CD14-positive monocyte (primary cell): Measurements from ENCODE around the gene RBM44. TPM values are rescaled to one million over a fixed set of nuclear protein-coding genes. Genes with fewer than 3 reads are reported as not detected.

ENCODE experiments used
- DNase-seq, 3 donors: peaks; one replicate each; pipeline ENCODE4 v3.0.0-alpha.2; 2011 to 2022
- H2AFZ ChIP-seq: 2 replicates; pipeline ENCODE4 v1.6.0; 2012; ENCODE audit warnings: mild to moderate bottlenecking, low read depth, low read length, inconsistent platforms; ENCODE audit not compliant: insufficient read depth, poor library complexity, severe bottlenecking
- H3K27ac ChIP-seq, 2 donors: 1 replicate in 1 of 2; 2 replicates in 1 of 2; pipeline ENCODE4 v1.5.1; 2012 to 2013; ENCODE audit warnings: low read length in 2 of 2, control low read depth in 1 of 2, inconsistent platforms in 1 of 2, low read depth in 1 of 2, mild to moderate bottlenecking in 1 of 2
- H3K27me3 ChIP-seq, 2 donors: one replicate each; pipeline versions ENCODE4 v1.6.0 to v1.6.1; 2011 to 2013; ENCODE audit warnings: low read length in 2 of 2; ENCODE audit not compliant: control insufficient read depth in 2 of 2, insufficient read depth in 2 of 2
- H3K36me3 ChIP-seq, 2 donors: replicated peaks in 1 of 2; 1 replicate in 1 of 2; 2 replicates in 1 of 2; pipeline versions ENCODE4 v1.5.1 to v1.6.1; 2012 to 2013; ENCODE audit warnings: low read length in 2 of 2, control low read depth in 1 of 2, inconsistent platforms in 1 of 2, mild to moderate bottlenecking in 1 of 2; ENCODE audit not compliant: insufficient read depth in 2 of 2, control insufficient read depth in 1 of 2
- H3K4me1 ChIP-seq, 2 donors: 1 replicate in 1 of 2; 2 replicates in 1 of 2; pipeline versions ENCODE4 v1.5.1 to v1.6.1; 2012 to 2013; ENCODE audit warnings: low read length in 2 of 2, control low read depth in 1 of 2, inconsistent platforms in 1 of 2, mild to moderate bottlenecking in 1 of 2, moderate library complexity in 1 of 2; ENCODE audit not compliant: insufficient read depth in 2 of 2, control insufficient read depth in 1 of 2
- H3K4me2 ChIP-seq: replicated peaks from 2 replicates; pipeline ENCODE3; 2012; ENCODE audit warnings: low read length, moderate library complexity, mild to moderate bottlenecking; ENCODE audit not compliant: poor library complexity, severe bottlenecking; ENCODE audit errors: extremely low read depth
- H3K4me3 ChIP-seq, 3 experiments: fragments of 200-600 bp in 1 of 3; sonication (generic) in 1 of 3; replicated peaks in 1 of 3; 1 replicate in 2 of 3; 2 replicates in 1 of 3; pipeline ENCODE4 v1.5.1; 2011 to 2013; ENCODE audit warnings: low read length in 3 of 3, mild to moderate bottlenecking in 3 of 3, control low read depth in 2 of 3, low read depth in 2 of 3, inconsistent platforms in 1 of 3, moderate library complexity in 1 of 3
- H3K79me2 ChIP-seq: 2 replicates; pipeline ENCODE4 v1.6.0; 2012; ENCODE audit warnings: mild to moderate bottlenecking, control low read depth, inconsistent platforms, low read length, moderate library complexity; ENCODE audit not compliant: insufficient read depth
- H3K9ac ChIP-seq: 2 replicates; pipeline ENCODE4 v1.6.0; 2017; ENCODE audit warnings: low read length, mild to moderate bottlenecking; ENCODE audit not compliant: insufficient read depth, poor library complexity, severe bottlenecking
- H3K9me3 ChIP-seq, 2 donors: replicated peaks in 1 of 2; 1 replicate in 1 of 2; 2 replicates in 1 of 2; pipeline versions ENCODE4 v1.5.1 to v1.6.1; 2012 to 2013; ENCODE audit warnings: low read length in 2 of 2, control low read depth in 1 of 2; ENCODE audit not compliant: control insufficient read depth in 1 of 2, insufficient read depth in 1 of 2
- H4K20me1 ChIP-seq: 2 replicates; pipeline ENCODE4 v1.6.0; 2012; ENCODE audit warnings: mild to moderate bottlenecking, low read length, control low read depth, moderate library complexity; ENCODE audit not compliant: insufficient read depth
- H3K27ac Mint-ChIP-seq, 7 donors: one replicate each; pipeline ENCODE4 v1.8.0; 2020; ENCODE audit warnings: mild to moderate bottlenecking in 7 of 7, mixed read lengths in 7 of 7, moderate library complexity in 6 of 7, inconsistent platforms in 2 of 7
- H3K27me3 Mint-ChIP-seq, 3 donors: one replicate each; pipeline ENCODE4 v1.8.0; 2021 to 2022; ENCODE audit warnings: low read depth in 3 of 3, mild to moderate bottlenecking in 3 of 3, mixed read lengths in 3 of 3, moderate library complexity in 3 of 3, inconsistent platforms in 1 of 3
- H3K36me3 Mint-ChIP-seq, 2 donors: one replicate each; pipeline ENCODE4 v1.8.0; 2020; ENCODE audit warnings: mixed read lengths in 2 of 2, inconsistent platforms in 1 of 2, mild to moderate bottlenecking in 1 of 2
- H3K4me1 Mint-ChIP-seq: one replicate; pipeline ENCODE4 v1.8.0; 2020; ENCODE audit warnings: mild to moderate bottlenecking, mixed read lengths
- H3K4me3 Mint-ChIP-seq, 2 donors: one replicate each; pipeline ENCODE4 v1.8.0; 2020; ENCODE audit warnings: mild to moderate bottlenecking in 2 of 2, mixed read lengths in 2 of 2, moderate library complexity in 1 of 2
- H3K9me3 Mint-ChIP-seq, 7 donors: one replicate each; pipeline ENCODE4 v1.8.0; 2020 to 2022; ENCODE audit warnings: mixed read lengths in 7 of 7, mild to moderate bottlenecking in 6 of 7, moderate library complexity in 6 of 7, inconsistent platforms in 2 of 7
- CTCF ChIP-seq: fragments of 200-600 bp; IDR thresholded peaks from one replicate; pipeline ENCODE4 v1.8.0; 2022; ENCODE audit warnings: antibody characterized with exemption, mild to moderate bottlenecking
- WGBS: methylation state at CpG from one replicate; pipeline ENCODE4 v1.1.5; 2013; ENCODE audit warnings: missing lambda C conversion rate; ENCODE audit not compliant: insufficient coverage; 5-methylcytosine and 5-hydroxymethylcytosine counted together
- intact Hi-C, 2 donors: fragments of 100-400 bp; cut with micrococcal nuclease; formaldehyde crosslinking; loops; one replicate each; pipeline versions ENCODE4 v1.15.0 to v1.15.1; 2023
- polyA plus RNA-seq, 3 donors: library from polyadenylated mRNA; depleted of rRNA in 1 of 3; unstranded in 2 of 3; stranded (reverse) in 1 of 3; fragments of 300-500 nt in 2 of 3; fragments of >200 nt in 1 of 3; fragmentation: Illumina TruSeq in 2 of 3; gene quantifications; 1 replicate in 2 of 3; 2 replicates in 1 of 3; pipeline ENCODE4 v1.2.3, GENCODE V29; 2012 to 2021

Gene RBM44
- polyA plus RNA-seq, 3 donors, result 0.07 to 1.5 TPM; not detected in 1

GRCh38 chr2:237882510-237883481 is 84.2 kb downstream of the RBM44 start:
- Histone ChIP-seq H4K20me1 (no peaks in the 10 kb centered on the region), H3K36me3 (no peaks in the 10 kb centered on the region), H3K9ac (no peak overlapping the region), H3K4me1 (no peaks in the 10 kb centered on the region), H3K79me2 (no peaks in the 10 kb centered on the region), H3K4me3 (no peak overlapping the region), H3K27ac (no peak overlapping the region), H3K4me2 (no peak overlapping the region), H3K27me3 (no peaks in the 10 kb centered on the region), H3K9me3 (no peaks in the 10 kb centered on the region), H2AFZ (no peak overlapping the region)
- TF ChIP-seq CTCF, result no peak
- H3K36me3 Mint-ChIP-seq, result no peaks in the 10 kb centered on the region
- 85% methylated on average over 12 of the region's 20 CpGs for WGBS
- intact Hi-C loops, result no loop called here
- no peak overlapping the region for H3K4me3 Mint-ChIP-seq
- H3K4me1 Mint-ChIP-seq, result no peaks in the 10 kb centered on the region
- DNase-seq, result no peak
- no peaks in the 10 kb centered on the region for H3K9me3 Mint-ChIP-seq
- H3K27ac Mint-ChIP-seq, result no peak overlapping the region
- no peaks in the 10 kb centered on the region for H3K27me3 Mint-ChIP-seq

GRCh38 chr2:237883951-237884446 is 85.4 kb downstream of the RBM44 start:
- TF ChIP-seq CTCF, result no peak
- no peak for DNase-seq
- H3K4me2 ChIP-seq, result no peak overlapping the region
- no peaks in the 10 kb centered on the region for H3K9me3 ChIP-seq
- H3K4me1 ChIP-seq, result no peaks in the 10 kb centered on the region
- peaks cover 5% of the 10 kb centered on the region for H3K4me1 Mint-ChIP-seq
- H3K27me3 Mint-ChIP-seq, result no peaks in the 10 kb centered on the region
- no peak overlapping the region for H3K4me3 Mint-ChIP-seq
- no peaks in the 10 kb centered on the region for H3K9me3 Mint-ChIP-seq
- H3K36me3 ChIP-seq, result no peaks in the 10 kb centered on the region
- intact Hi-C loops, result no loop called here
- no peak overlapping the region for H2AFZ ChIP-seq
- H3K79me2 ChIP-seq, result no peaks in the 10 kb centered on the region
- no peaks in the 10 kb centered on the region for H4K20me1 ChIP-seq
- H3K27ac Mint-ChIP-seq, result peak overlapping the region in 1 of 7 donors; percentile 48
- H3K27me3 ChIP-seq, result no peaks in the 10 kb centered on the region
- 89% methylated on average over 7 of the region's 10 CpGs for WGBS
- no peaks in the 10 kb centered on the region for H3K36me3 Mint-ChIP-seq
- no peak overlapping the region for H3K9ac ChIP-seq
- H3K4me3 ChIP-seq, result no peak overlapping the region
- H3K27ac ChIP-seq, result no peak overlapping the region
